ENCODE data around the gene SH3RF3. TPM values are rescaled to one million over a fixed set of nuclear protein-coding genes. Genes with fewer than 3 reads are reported as not detected.

The SH3RF3 gene
- total RNA-seq, 2 donors from 2014 or later = 1.5 to 1.8 TPM

- H3K9me3 ChIP-seq (ENCODE audit: control insufficient read depth, low read length) = peaks cover 10% of the 10 kb centered on the region
- peaks cover 21% of the 10 kb centered on the region for H3K4me1 ChIP-seq (ENCODE audit: control insufficient read depth, insufficient read depth, low read length)
- no peaks in the 10 kb centered on the region for H3K27me3 ChIP-seq (ENCODE audit: control insufficient read depth, insufficient read depth, low read length, poor library complexity, severe bottlenecking)
- H3K4me1 Mint-ChIP-seq = peaks cover 35% of the 10 kb centered on the region
- H3K27me3 Mint-ChIP-seq (ENCODE audit: insufficient read depth) = no peaks in the 10 kb centered on the region
- peak; percentile 57 for DNase-seq
- WGBS, 2 experiments (ENCODE audit: insufficient coverage in 1 of 2, insufficient read length in 1 of 2) = 85 to 90% methylated on average over 9 to 19 of the region's 19 CpGs
- peaks cover 11% of the 10 kb centered on the region for H3K9me3 Mint-ChIP-seq
- H3K27ac ChIP-seq (ENCODE audit: low read depth, low read length) = peak overlapping the region; percentile 69
- no peak overlapping the region for H3K4me3 Mint-ChIP-seq
- H3K4me3 ChIP-seq (ENCODE audit: low read length) = no peak overlapping the region
- H3K36me3 ChIP-seq (ENCODE audit: control insufficient read depth, insufficient read depth, low read length) = no peaks in the 10 kb centered on the region
- H3K9ac ChIP-seq (ENCODE audit: extremely low read depth, low read length, poor library complexity, severe bottlenecking) = no peak overlapping the region
- no peaks in the 10 kb centered on the region for H3K36me3 Mint-ChIP-seq (ENCODE audit: low read depth)
- no peak for TF ChIP-seq CTCF (conservative IDR thresholded peaks at IDR 0.05)
- peak overlapping the region; percentile 75 for H3K27ac Mint-ChIP-seq
These were observed 44.5 kb downstream of the SH3RF3 start for GRCh38 chr2:109173311-109174171.

GRCh38 chr2:109174214-109174613, 45.2 kb downstream of the SH3RF3 start:
- no peak overlapping the region for H3K27ac Mint-ChIP-seq
- Histone ChIP-seq H3K27ac (ENCODE audit: low read depth, low read length) (peak overlapping the region; percentile 69), H3K4me1 (ENCODE audit: control insufficient read depth, insufficient read depth, low read length) (peaks cover 21% of the 10 kb centered on the region), H3K36me3 (ENCODE audit: control insufficient read depth, insufficient read depth, low read length) (no peaks in the 10 kb centered on the region), H3K27me3 (ENCODE audit: control insufficient read depth, insufficient read depth, low read length, poor library complexity, severe bottlenecking) (no peaks in the 10 kb centered on the region), H3K4me3 (ENCODE audit: low read length) (no peak overlapping the region), H3K9ac (ENCODE audit: extremely low read depth, low read length, poor library complexity, severe bottlenecking) (no peak overlapping the region), H3K9me3 (ENCODE audit: control insufficient read depth, low read length) (peaks cover 15% of the 10 kb centered on the region)
- DNase-seq = no peak
- peaks cover 11% of the 10 kb centered on the region for H3K9me3 Mint-ChIP-seq
- H3K27me3 Mint-ChIP-seq (ENCODE audit: insufficient read depth) = no peaks in the 10 kb centered on the region
- peaks cover 35% of the 10 kb centered on the region for H3K4me1 Mint-ChIP-seq
- no peaks in the 10 kb centered on the region for H3K36me3 Mint-ChIP-seq (ENCODE audit: low read depth)
- 89 to 93% methylated on average over 1 to 4 of the region's 4 CpGs for WGBS, 2 experiments (ENCODE audit: insufficient coverage in 1 of 2, insufficient read length in 1 of 2)
- TF ChIP-seq CTCF (conservative IDR thresholded peaks at IDR 0.05) = no peak
- H3K4me3 Mint-ChIP-seq = no peak overlapping the region

GRCh38 chr2:109174626-109175349, 45.8 kb downstream of the SH3RF3 start:
- H3K27me3 Mint-ChIP-seq (ENCODE audit: insufficient read depth) = no peaks in the 10 kb centered on the region
- no peaks in the 10 kb centered on the region for H3K36me3 ChIP-seq (ENCODE audit: control insufficient read depth, insufficient read depth, low read length)
- peaks cover 16% of the 10 kb centered on the region for H3K9me3 Mint-ChIP-seq
- no peak overlapping the region for H3K27ac ChIP-seq (ENCODE audit: low read depth, low read length)
- H3K27me3 ChIP-seq (ENCODE audit: control insufficient read depth, insufficient read depth, low read length, poor library complexity, severe bottlenecking) = no peaks in the 10 kb centered on the region
- 90 to 97% methylated on average over 6 to 7 of the region's 7 CpGs for WGBS, 2 experiments (ENCODE audit: insufficient coverage in 1 of 2, insufficient read length in 1 of 2)
- TF ChIP-seq CTCF (conservative IDR thresholded peaks at IDR 0.05) = no peak
- no peak overlapping the region for H3K4me3 ChIP-seq (ENCODE audit: low read length)
- no peaks in the 10 kb centered on the region for H3K36me3 Mint-ChIP-seq (ENCODE audit: low read depth)
- no peak for DNase-seq
- no peak overlapping the region for H3K27ac Mint-ChIP-seq
- H3K9ac ChIP-seq (ENCODE audit: extremely low read depth, low read length, poor library complexity, severe bottlenecking) = no peak overlapping the region
- H3K4me3 Mint-ChIP-seq = no peak overlapping the region
- H3K9me3 ChIP-seq (ENCODE audit: control insufficient read depth, low read length) = peaks cover 21% of the 10 kb centered on the region
- H3K4me1 ChIP-seq (ENCODE audit: control insufficient read depth, insufficient read depth, low read length) = peaks cover 21% of the 10 kb centered on the region
- H3K4me1 Mint-ChIP-seq = peaks cover 35% of the 10 kb centered on the region
